ENCODE measurements around the gene AGAP3.

GRCh38 chr7:151192002-151192539 is 105.8 kb downstream of the AGAP3 start:
- TF ChIP-seq CTCF (conservative IDR thresholded peaks at IDR 0.05 in 1 of 2, IDR thresholded peaks at IDR 0.05 in 1 of 2; ENCODE audit: low read depth in 1 of 2, low read length in 2 of 2) (no peak), EZH2 (IDR thresholded peaks at IDR 0.05; ENCODE audit: low read length, missing control alignments) (no peak)

All from fibroblast of lung (primary cell).